OCI-LY3 (cell line): Measurements from ENCODE around the gene SGPP1.

Experiments used
- EZH2phosphoT487 ChIP-seq: fragments of 200-600 bp; shearing (Covaris generic); IDR thresholded peaks from 2 replicates; pipeline ENCODE4 v1.6.1; 2018; ENCODE audit warnings: antibody characterized with exemption, mixed run types, low read depth
- TF ChIP-seq, protein P1 (sequence below): fragments of 200-600, 300-600 bp; sonication (generic); IDR thresholded peaks from 2 replicates; pipeline ENCODE4 v1.5.1; 2014; ENCODE audit warnings: antibody characterized with exemption, low read length, low read depth

DNA sequence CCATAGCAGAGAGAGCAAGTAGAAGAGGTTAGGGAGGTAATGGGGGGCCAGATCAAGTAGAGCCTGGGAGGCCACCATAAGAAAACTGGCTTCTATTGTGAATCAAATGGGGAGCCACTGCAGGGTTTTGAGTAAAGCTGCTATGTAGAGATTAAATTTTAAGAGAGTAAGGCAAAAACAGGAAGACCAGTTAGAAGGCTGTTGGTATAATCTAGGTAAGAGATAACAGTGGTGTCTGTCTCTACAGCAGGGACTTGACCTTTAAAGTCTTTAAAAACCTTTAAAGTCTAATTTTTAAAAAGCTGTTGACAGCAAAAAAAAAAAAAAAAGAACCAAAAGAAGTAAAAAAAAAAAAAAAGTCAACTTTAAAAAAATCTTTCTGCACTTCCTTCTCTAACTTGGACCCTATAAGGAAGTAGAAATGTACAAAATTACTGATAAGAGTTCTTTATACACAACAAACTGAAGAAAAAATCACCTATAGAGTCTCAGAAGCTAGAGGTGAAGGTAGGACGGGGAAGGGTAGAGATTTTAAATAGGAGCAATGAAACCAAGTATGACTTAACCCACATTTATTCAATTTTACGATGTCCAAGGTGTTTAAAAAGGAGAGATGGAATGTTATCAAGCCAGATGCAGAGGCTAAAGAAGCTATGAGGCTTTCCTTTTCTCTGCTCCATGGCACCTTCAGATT is 26.1 kb downstream of the SGPP1 start:
- TF ChIP-seq, protein P1, sequence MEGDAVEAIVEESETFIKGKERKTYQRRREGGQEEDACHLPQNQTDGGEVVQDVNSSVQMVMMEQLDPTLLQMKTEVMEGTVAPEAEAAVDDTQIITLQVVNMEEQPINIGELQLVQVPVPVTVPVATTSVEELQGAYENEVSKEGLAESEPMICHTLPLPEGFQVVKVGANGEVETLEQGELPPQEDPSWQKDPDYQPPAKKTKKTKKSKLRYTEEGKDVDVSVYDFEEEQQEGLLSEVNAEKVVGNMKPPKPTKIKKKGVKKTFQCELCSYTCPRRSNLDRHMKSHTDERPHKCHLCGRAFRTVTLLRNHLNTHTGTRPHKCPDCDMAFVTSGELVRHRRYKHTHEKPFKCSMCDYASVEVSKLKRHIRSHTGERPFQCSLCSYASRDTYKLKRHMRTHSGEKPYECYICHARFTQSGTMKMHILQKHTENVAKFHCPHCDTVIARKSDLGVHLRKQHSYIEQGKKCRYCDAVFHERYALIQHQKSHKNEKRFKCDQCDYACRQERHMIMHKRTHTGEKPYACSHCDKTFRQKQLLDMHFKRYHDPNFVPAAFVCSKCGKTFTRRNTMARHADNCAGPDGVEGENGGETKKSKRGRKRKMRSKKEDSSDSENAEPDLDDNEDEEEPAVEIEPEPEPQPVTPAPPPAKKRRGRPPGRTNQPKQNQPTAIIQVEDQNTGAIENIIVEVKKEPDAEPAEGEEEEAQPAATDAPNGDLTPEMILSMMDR = no peak
- TF ChIP-seq EZH2phosphoT487 = no peak
